Activated naive CD4-positive, alpha-beta T cell treated with anti-CD3 and anti-CD28 coated beads, Interleukin-2, amount 50 U/mL, for 24 hours (primary cell): ENCODE results near the gene MYRIP.
"Not testable (repeated sequence)": the region's sequence is repeated elsewhere in the genome, so short reads cannot be mapped to it uniquely, and the experiment has no call there.

Experiments
- H3K27ac Mint-ChIP-seq: one replicate; pipeline ENCODE4 v1.8.0; 2021; ENCODE audit warnings: mild to moderate bottlenecking, mixed read lengths
- H3K27me3 Mint-ChIP-seq: one replicate; pipeline ENCODE4 v1.8.0; 2021; ENCODE audit warnings: mixed read lengths
- H3K36me3 Mint-ChIP-seq: one replicate; pipeline ENCODE4 v1.8.0; 2021; ENCODE audit warnings: mixed read lengths
- H3K4me1 Mint-ChIP-seq: one replicate; pipeline ENCODE4 v1.8.0; 2021; ENCODE audit warnings: mixed read lengths
- H3K4me3 Mint-ChIP-seq: one replicate; pipeline ENCODE4 v1.8.0; 2021; ENCODE audit warnings: mild to moderate bottlenecking, mixed read lengths
- H3K9me3 Mint-ChIP-seq: one replicate; pipeline ENCODE4 v1.8.0; 2021; ENCODE audit warnings: mixed read lengths

MYRIP gene

DNA sequence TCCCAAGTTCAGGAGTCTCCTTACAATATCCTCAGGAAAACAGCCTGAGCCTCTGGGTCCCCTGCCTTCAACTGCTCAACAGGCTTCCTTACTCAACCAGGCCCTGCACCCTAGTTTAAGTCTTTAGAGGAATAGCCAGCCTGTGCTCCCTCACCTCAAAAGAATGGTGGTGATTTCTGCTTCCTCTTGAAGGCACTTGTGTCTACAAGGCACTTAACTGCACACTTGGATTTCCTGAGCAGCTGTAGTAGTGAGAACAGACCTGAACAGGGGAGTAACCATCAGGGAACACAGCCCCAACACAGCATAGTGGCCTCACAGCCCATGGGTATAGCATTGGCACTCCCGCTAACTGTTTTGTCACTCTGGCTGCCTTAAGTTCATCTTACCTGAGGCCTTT is 244.3 kb downstream of the MYRIP start:
- Mint-ChIP-seq H3K27ac (no peak overlapping the region), H3K4me3 (no peak overlapping the region), H3K27me3 (no peaks in the 10 kb centered on the region), H3K4me1 (no peaks in the 10 kb centered on the region), H3K9me3 (no peaks in the 10 kb centered on the region), H3K36me3 (no peaks in the 10 kb centered on the region)

DNA sequence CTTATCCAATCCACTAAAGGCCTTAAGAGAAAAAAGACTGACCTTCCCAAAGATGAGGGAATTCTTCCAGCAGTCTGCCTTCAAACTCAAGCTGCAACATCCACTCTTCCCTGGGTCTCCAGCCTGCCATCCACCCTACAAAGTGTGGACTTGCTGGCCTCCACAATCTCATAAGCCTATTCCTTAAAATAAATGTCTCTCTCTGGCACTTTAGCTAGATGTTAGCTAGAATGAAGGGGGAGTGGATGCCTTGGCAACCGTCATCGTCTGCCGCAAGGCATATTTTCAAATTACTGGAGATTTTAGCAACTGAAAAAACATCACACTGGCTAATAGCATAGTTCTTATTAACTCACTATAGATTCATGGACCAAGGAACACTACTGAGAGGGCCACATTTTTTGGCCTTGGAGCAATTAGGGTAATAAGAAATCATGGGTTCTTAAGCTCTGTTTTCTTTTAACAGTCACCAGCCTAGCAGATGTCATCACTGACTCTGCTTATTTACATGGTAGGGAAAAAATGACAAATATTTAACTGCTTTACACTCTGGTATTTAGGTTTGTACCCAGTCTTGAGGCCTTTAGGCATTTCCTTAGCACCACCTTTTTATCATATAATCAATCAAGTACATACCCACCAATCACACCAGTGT is 245.3 kb downstream of the MYRIP start:
- no peaks in the 10 kb centered on the region for H3K27me3 Mint-ChIP-seq

DNA sequence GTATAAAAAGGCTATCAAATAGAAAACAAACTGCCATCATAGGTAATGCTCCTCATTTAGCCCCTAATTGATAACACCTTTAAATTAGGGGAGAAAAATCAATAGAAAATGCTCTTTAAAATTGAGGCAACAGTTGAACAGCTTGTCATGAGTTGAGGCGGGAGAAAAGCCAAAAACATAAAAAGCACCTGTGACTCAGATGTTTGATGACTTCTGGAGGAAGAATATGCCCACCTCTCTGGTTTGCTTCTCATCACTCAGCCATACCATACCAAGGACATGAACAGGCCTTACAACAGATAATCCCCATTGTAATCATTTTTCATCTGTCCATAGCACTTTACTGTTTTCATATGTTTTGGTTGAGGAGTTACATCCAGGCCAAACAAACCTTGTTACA is 246.0 kb downstream of the MYRIP start:
- Mint-ChIP-seq H3K9me3 (no peaks in the 10 kb centered on the region), H3K4me3 (no peak overlapping the region), H3K36me3 (no peaks in the 10 kb centered on the region), H3K27me3 (no peaks in the 10 kb centered on the region), H3K4me1 (no peaks in the 10 kb centered on the region), H3K27ac (no peak overlapping the region)

More for the DNA sequence above, 245.3 kb downstream of the MYRIP start:
- Mint-ChIP-seq H3K4me3 (no peak overlapping the region), H3K9me3 (no peaks in the 10 kb centered on the region), H3K27ac (no peak overlapping the region), H3K4me1 (no peaks in the 10 kb centered on the region), H3K36me3 (no peaks in the 10 kb centered on the region)

DNA sequence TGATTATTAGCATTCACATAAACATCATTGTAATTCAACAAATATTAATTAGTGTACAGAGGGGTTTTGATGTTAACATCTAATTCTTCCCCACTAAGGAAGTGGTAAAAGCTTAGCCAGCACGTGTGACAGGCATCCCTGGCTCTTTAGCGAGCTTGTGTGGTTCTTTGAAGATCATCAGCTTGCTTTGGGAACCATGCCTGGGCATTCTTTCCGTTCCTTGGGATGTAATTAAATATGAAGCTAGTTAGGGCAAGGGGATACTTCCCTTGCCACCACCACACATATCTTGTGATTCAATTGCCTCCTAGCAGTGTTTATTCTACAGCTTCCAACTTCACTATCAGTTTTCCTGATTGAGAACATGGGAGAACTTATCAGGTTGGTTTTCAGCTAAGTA is 246.5 kb downstream of the MYRIP start:
- H3K27me3 Mint-ChIP-seq: no peaks in the 10 kb centered on the region
- no peaks in the 10 kb centered on the region for H3K9me3 Mint-ChIP-seq
- H3K4me1 Mint-ChIP-seq: no peaks in the 10 kb centered on the region
- H3K27ac Mint-ChIP-seq: no peak overlapping the region
- no peak overlapping the region for H3K4me3 Mint-ChIP-seq
- H3K36me3 Mint-ChIP-seq: no peaks in the 10 kb centered on the region

DNA sequence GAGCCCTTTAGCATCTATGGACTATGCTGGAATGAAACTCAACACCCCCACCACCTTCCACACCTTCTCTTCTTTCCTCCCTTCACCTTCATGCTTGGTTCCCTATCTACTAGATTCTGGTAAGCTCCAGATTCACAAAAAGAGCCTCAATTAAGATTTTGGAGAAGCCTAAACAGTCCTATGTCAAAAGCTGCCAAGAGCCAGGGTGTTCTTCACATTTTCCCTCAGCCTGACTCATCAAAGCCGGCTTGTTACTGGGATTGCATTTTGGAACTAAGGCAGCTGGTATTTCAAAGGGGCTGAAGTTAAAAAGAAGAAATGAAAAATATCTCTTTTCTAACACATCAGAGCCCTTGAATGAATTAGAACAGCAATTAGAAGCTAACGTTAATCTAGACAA is 247.7 kb downstream of the MYRIP start:
- H3K4me3 Mint-ChIP-seq: no peak overlapping the region
- H3K36me3 Mint-ChIP-seq: no peaks in the 10 kb centered on the region
- no peaks in the 10 kb centered on the region for H3K27me3 Mint-ChIP-seq
- H3K27ac Mint-ChIP-seq: no peak overlapping the region
- no peaks in the 10 kb centered on the region for H3K4me1 Mint-ChIP-seq
- no peaks in the 10 kb centered on the region for H3K9me3 Mint-ChIP-seq

DNA sequence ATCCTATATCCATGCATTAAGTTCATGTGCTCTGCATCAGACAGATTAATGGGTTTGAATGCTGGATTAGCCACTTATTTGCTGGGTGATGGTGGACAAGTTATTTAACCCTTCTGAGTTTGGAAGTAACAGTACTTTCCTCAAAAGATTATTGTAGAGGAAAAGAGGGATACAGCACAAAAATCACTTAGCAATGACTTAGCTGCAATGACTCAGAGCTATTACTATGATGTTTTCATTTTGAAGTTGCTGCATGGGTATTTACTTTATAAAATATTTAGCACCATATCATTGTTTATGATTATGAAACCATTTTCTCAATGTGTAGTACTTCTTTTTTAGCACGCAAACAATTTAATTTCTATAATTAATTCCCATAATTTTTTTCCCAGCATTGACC is 248.4 kb downstream of the MYRIP start:
- Mint-ChIP-seq H3K27me3 (peaks cover 2% of the 10 kb centered on the region), H3K36me3 (no peaks in the 10 kb centered on the region), H3K4me3 (no peak overlapping the region), H3K4me1 (no peaks in the 10 kb centered on the region), H3K27ac (no peak overlapping the region), H3K9me3 (no peaks in the 10 kb centered on the region)

DNA sequence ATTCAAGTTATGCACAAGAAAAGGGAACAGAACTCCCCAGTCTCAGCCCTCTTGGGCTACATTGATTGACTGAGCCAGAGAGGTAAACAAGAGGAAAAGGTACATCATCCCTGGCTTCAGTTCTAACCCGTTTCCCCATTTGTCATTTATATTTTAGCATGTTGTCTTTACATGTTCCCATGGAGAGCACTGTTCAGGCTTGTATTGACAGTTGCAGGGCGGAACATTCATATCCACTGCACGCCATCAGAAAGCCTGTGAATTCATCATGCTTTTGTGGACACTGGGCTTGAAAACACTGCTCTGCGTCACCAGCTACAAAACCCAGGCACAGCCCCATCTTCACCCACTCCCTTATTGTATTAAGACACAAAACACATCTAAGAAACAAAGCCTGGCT is 259.2 kb downstream of the MYRIP start:
- H3K27me3 Mint-ChIP-seq: peaks cover 8% of the 10 kb centered on the region
- no peaks in the 10 kb centered on the region for H3K4me1 Mint-ChIP-seq
- H3K36me3 Mint-ChIP-seq: no peaks in the 10 kb centered on the region
- no peak overlapping the region for H3K4me3 Mint-ChIP-seq
- H3K9me3 Mint-ChIP-seq: no peaks in the 10 kb centered on the region
- no peak overlapping the region for H3K27ac Mint-ChIP-seq

DNA sequence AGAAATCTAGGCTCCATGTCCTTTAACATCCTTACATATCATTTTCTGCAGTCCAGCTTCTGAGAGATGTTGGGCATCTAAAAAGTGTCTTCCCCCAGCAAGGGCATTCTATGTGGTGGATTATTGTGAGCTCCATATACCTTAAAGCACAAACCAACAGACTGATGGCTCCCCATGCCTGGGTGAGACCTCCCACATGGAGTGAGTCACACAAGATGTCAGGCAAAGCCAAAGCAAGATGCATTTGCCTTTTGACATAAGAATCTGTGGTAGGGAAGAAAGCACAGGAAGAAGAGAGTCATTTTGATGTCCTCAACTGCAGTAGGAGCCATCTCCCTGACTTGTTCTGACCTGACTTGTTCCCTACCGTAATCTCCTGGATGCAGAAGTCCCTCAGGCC is 261.4 kb downstream of the MYRIP start:
- H3K36me3 Mint-ChIP-seq: no peaks in the 10 kb centered on the region
- no peak overlapping the region for H3K4me3 Mint-ChIP-seq

DNA sequence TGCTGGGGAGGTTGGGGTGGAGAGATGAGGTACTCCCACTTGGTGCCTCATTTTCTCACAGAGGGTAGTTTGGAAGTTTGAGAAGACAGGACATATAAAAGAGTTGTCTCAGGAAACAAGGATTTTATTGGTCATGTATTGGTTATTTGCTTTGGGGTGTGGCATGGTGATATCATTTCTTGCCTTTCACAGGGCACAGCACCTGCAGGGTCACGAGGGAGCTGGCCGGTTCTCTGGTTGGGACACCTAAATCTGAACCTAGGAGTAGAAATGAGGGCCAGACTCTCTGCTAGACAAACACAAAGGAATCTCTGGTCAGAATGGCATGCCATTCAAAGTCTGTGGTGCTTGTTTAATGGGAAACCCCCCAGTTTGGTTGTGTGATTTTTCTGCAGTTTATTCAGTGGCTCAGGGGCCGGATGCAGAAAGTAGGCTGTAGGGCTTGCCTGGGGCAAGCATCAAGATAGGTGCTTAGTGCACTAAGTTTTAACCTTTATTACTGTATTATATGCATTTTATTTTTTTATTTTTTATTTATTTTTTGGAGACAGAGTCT is 262.4 kb downstream of the MYRIP start:
- no peak overlapping the region for H3K27ac Mint-ChIP-seq
- no peaks in the 10 kb centered on the region for H3K36me3 Mint-ChIP-seq
- H3K4me3 Mint-ChIP-seq: no peak overlapping the region
- H3K9me3 Mint-ChIP-seq: no peaks in the 10 kb centered on the region
- no peaks in the 10 kb centered on the region for H3K4me1 Mint-ChIP-seq
- peaks cover 15% of the 10 kb centered on the region for H3K27me3 Mint-ChIP-seq

More for the DNA sequence above, 261.4 kb downstream of the MYRIP start:
- H3K27ac Mint-ChIP-seq: no peak overlapping the region
- H3K4me1 Mint-ChIP-seq: no peaks in the 10 kb centered on the region
- no peaks in the 10 kb centered on the region for H3K9me3 Mint-ChIP-seq
- peaks cover 15% of the 10 kb centered on the region for H3K27me3 Mint-ChIP-seq

DNA sequence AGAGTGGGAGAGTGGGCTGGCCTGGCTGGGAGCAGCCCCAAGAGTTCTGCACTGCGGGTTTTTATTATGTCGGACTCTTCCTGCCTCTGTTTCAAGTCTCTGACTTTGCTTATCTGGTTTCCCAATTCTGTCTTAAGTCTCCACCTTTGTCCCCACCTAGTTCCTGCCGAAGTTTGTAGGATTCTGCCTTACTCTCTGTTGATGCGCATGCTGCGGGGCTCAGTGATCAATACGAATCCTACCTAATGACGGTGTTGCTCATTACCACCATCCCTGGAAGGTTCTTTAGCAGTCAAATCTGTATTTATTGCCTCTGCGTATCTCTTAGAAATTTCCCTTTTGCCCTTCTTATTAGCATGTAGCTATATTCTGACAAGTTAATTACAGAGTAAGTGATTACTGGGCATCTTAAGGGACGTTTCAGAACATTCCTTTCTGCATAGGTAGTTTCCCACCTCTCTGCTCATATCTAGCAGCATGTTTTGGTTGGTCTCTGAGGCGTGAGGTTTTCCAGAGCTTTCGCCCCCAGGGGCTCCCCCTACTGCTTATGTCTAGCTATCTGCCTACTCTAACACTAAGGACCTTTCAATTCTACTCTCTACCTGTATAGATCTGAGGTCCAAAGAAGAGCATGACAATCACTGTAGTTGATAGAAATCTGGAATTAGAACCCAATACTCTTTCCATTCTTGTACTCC is 264.1 kb downstream of the MYRIP start:
- no peak overlapping the region for H3K27ac Mint-ChIP-seq
- no peaks in the 10 kb centered on the region for H3K36me3 Mint-ChIP-seq
- no peak overlapping the region for H3K4me3 Mint-ChIP-seq
- peaks cover 17% of the 10 kb centered on the region for H3K27me3 Mint-ChIP-seq
- H3K4me1 Mint-ChIP-seq: no peaks in the 10 kb centered on the region
- no peaks in the 10 kb centered on the region for H3K9me3 Mint-ChIP-seq

DNA sequence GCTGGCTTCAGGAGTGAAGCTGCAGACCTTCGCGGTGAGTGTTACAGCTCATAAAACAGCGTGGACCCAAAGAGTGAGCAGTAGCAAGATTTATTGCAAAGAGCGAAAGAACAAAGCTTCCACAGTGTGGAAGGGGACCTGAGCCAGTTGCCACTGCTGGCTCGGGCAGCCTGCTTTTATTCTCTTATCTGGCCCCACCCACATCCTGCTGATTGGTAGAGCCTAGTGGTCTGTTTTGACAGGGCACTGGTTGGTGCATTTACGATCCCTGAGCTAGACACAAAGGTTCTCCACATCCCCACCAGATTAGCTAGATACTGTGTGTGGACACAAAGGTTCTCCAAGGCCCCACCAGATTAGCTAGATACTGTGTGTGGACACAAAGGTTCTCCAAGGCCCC is 267.7 kb downstream of the MYRIP start:
- not testable (repeated sequence) for H3K4me1 Mint-ChIP-seq, H3K4me3 Mint-ChIP-seq, H3K36me3 Mint-ChIP-seq, H3K27ac Mint-ChIP-seq
- Mint-ChIP-seq H3K9me3 (peaks cover 15% of the 10 kb centered on the region), H3K27me3 (peaks cover 16% of the 10 kb centered on the region)

DNA sequence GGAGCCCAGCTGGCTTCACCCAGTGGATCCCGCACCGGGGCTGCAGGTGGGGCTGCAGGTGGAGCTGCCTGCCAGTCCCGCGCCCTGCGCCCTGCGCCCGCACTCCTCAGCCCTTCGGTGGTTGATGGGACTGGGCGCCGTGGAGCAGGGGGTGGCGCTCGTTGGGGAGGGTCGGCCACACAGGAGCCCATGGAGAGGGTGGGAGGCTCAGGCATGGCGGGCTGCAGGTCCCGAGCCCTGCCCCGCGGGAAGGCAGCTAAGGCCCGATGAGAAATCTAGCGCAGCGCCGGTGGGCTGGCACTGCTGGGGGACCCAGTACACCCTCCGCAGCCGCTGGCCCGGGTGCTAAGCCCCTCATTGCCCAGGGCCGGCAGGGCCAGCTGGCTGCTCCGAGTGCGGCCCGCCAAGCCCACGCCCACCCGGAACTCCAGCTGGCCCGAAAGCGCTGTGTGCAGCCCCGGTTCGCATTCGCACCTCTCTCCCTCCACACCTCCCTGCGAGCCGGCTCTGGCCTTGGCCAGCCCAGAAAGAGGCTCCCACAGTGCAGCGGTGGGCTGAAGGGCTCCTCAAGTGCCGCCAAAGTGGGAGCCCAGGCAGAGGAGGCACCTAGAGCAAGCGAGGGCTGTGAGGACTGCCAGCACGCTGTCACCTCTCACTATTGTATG is 268.6 kb downstream of the MYRIP start:
- not testable (repeated sequence) for H3K4me1 Mint-ChIP-seq, H3K4me3 Mint-ChIP-seq, H3K27ac Mint-ChIP-seq, H3K36me3 Mint-ChIP-seq
- Mint-ChIP-seq H3K9me3 (peaks cover 15% of the 10 kb centered on the region), H3K27me3 (peaks cover 16% of the 10 kb centered on the region)

DNA sequence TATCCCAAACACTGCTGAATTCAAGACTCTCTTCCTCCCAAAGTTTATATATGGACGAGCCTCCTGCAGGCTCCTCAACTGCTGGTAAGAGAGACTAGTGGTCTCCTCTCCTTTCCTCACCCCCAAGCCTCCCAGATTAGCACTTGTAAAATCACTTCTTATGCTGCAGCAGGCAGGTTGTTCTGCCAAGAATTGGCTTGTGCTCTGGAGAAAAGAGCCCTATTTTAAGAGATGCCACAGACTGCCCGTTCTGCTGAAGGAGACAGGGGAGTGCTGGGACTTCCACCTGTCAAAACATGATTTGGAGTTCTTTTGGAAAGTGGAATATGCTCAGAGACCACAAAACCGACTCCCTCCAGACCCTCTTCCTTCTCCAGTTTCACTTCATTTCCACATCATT is 269.2 kb downstream of the MYRIP start:
- Mint-ChIP-seq H3K27ac (no peak overlapping the region), H3K4me3 (no peak overlapping the region), H3K9me3 (peaks cover 15% of the 10 kb centered on the region), H3K36me3 (no peaks in the 10 kb centered on the region), H3K27me3 (peaks cover 11% of the 10 kb centered on the region), H3K4me1 (no peaks in the 10 kb centered on the region)

DNA sequence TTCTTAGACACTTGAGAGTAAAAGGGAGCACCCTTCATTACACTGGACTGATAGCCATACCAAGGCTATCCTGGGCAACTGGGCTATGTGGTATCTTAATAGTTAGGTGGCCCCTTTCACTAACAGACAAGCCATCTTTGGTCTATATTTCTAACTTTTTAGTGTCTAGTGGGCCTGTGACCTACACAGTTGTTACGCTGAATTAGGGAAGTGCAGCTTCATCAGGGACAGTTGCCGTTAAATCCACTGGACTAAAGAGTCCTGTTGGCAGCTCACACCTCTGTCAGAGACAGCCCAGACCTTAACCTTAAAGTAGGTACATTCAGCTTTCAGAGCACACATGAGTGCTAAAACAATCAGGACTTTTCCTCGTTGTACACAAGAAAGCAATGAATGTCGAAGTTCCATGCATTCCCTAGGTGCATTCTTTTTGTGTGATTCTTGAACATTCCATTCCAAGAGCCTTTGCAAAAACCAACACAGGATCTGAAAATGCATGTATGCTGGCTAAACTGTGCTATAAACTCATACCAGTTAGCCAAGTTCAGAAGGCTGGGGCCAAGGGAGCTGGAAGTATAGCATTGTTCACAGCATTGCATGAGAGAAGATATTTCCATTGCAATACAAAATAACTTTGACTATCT is 269.9 kb downstream of the MYRIP start:
- Mint-ChIP-seq H3K27me3 (peaks cover 9% of the 10 kb centered on the region), H3K27ac (no peak overlapping the region), H3K4me3 (no peak overlapping the region), H3K36me3 (no peaks in the 10 kb centered on the region), H3K4me1 (no peaks in the 10 kb centered on the region), H3K9me3 (peaks cover 15% of the 10 kb centered on the region)

DNA sequence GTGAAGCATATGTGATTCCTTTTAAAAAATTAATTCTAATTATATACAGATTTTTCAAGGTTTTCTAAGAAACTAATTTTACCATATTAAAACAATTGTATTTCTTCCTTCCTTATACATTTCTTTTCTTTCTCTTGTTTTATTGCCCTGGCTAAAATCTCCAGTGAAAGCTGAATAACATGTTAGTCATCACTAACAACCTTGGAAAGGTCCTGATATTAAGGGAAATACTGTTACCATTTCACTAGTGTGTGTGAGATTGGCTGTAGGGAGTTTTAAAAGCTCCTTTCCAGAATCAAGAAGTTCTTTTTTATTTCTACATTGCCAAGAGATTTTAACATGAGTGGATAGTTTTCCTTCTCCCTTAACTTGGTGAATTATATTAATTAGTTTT is 270.4 kb downstream of the MYRIP start:
- Mint-ChIP-seq H3K27ac (no peak overlapping the region), H3K36me3 (no peaks in the 10 kb centered on the region), H3K9me3 (peaks cover 15% of the 10 kb centered on the region), H3K4me1 (no peaks in the 10 kb centered on the region), H3K4me3 (no peak overlapping the region), H3K27me3 (peaks cover 6% of the 10 kb centered on the region)

DNA sequence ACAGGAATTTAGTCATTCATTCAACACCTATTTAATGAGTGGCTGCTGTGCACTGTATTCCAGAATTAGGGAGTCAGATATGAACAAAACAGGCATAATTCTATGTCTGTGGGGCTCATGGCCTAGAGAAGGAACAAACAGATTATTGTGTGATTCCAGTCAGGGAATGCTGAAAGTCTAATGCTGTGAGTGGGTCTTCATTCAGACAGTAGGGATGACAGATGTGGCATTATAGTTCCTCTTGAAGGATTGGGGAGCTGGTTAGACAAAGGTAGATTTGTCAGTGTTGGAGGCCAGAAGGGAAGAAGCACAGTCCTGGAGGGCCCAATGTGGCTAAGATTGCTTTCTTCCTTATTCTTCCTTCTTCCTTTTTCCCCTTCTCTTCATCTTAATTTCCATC is 273.7 kb downstream of the MYRIP start:
- no peaks in the 10 kb centered on the region for H3K4me1 Mint-ChIP-seq
- H3K4me3 Mint-ChIP-seq: no peak overlapping the region
- peaks cover 3% of the 10 kb centered on the region for H3K27me3 Mint-ChIP-seq
- no peak overlapping the region for H3K27ac Mint-ChIP-seq
- no peaks in the 10 kb centered on the region for H3K36me3 Mint-ChIP-seq
- peaks cover 15% of the 10 kb centered on the region for H3K9me3 Mint-ChIP-seq
